ENCODE results near the gene SERPINB1. TPM values are rescaled to one million over a fixed set of nuclear protein-coding genes. Genes with fewer than 3 reads are reported as not detected.

The SERPINB1 gene
- total RNA-seq, 5 donors from 2014 or later (not counting 1 experiment from before 2014, with no cell fraction given), result 40.3 to 60.9 (median 50.7) TPM

- H3K36me3 Mint-ChIP-seq, result no peaks in the 10 kb centered on the region
- Histone ChIP-seq H3K27me3 (replicated peaks in 1 of 2; ENCODE audit: control insufficient read depth in 2 of 2, extremely low read depth in 1 of 2, insufficient read depth in 2 of 2, low read length in 1 of 2) (no peaks in the 10 kb centered on the region), H3K36me3 (ENCODE audit: control insufficient read depth in 2 of 2, extremely low read depth in 1 of 2, insufficient read depth in 1 of 2, low read length in 1 of 2) (no peaks in the 10 kb centered on the region), H3K4me1 (ENCODE audit: control insufficient read depth in 1 of 2, extremely low read depth in 1 of 2, insufficient read depth in 2 of 2, low read length in 2 of 2) (peaks cover 17 to 36% of the 10 kb centered on the region in 2 experiments), H3K4me3 (ENCODE audit: control insufficient read depth in 1 of 2, extremely low read depth in 1 of 2, low read length in 1 of 2) (no peak overlapping the region), H3K9me3 (no peaks in the 10 kb centered on the region), H3K27ac (ENCODE audit: low read length) (peak overlapping the region; percentile 65)
- POLR2A ChIA-PET, result interaction anchor here (0.6 to 2.2 kb wide), 3 partner anchors 10 to 55 kb away, joined by 4 to 9 read pairs (median 5); no protein-coding TSS in a partner anchor
- ATAC-seq (replicated peaks in 1 of 4) (peak; percentile 85 to 94 (median 92)), DNase-seq (peak in 33 of 35 experiments; percentile 51 to 86 (median 69))
- WGBS (ENCODE audit: insufficient coverage), result 3% methylated on average over 5 of the region's 10 CpGs
- H3K4me3 Mint-ChIP-seq, result peak overlapping the region in 2 of 3 donors; percentile 44 to 48
- peaks cover 0 to 5% (median 0%) of the 10 kb centered on the region in 3 donors for H3K9me3 Mint-ChIP-seq
- peaks cover 40 to 46% (median 41%) of the 10 kb centered on the region in 3 donors for H3K4me1 Mint-ChIP-seq
- peak overlapping the region; percentile 85 to 89 for H3K27ac Mint-ChIP-seq
- H3K27me3 Mint-ChIP-seq, result no peaks in the 10 kb centered on the region
- CTCF ChIA-PET, result interaction anchor here in 1 of 2 donors (0.5 to 1.3 kb wide), 15 partner anchors 8 to 142 kb away, joined by 3 to 7 read pairs (median 3); no protein-coding TSS in a partner anchor
These were observed 7.2 kb upstream of the SERPINB1 start for GRCh38 chr6:2848851-2849250.

- Mint-ChIP-seq H3K27me3 (no peaks in the 10 kb centered on the region), H3K36me3 (no peaks in the 10 kb centered on the region), H3K9me3 (peaks cover 0 to 5% (median 0%) of the 10 kb centered on the region in 3 donors), H3K27ac (peak overlapping the region; percentile 42 to 79), H3K4me3 (peak overlapping the region; percentile 27 to 54 (median 44)), H3K4me1 (peaks cover 46 to 59% (median 53%) of the 10 kb centered on the region in 3 donors)
- ChIA-PET POLR2A (interaction anchor here in 1 of 2 donors (1.0 to 3.0 kb wide), 3 partner anchors 46 to 91 kb away, joined by 3 to 23 read pairs (median 10); no protein-coding TSS in a partner anchor), CTCF (interaction anchor here (0.6 to 3.8 kb wide), 34 partner anchors 10 to 221 kb away, joined by 3 to 72 read pairs (median 8); partner anchors contain the start of gene NQO2 (in 1 of the 2))
- H3K27ac ChIP-seq (ENCODE audit: low read length), result no peak overlapping the region
- H3K27me3 ChIP-seq (replicated peaks in 1 of 2; ENCODE audit: control insufficient read depth in 2 of 2, extremely low read depth in 1 of 2, insufficient read depth in 2 of 2, low read length in 1 of 2), result no peaks in the 10 kb centered on the region
- no CpG with 5 or more reads among the region's 6 CpGs for WGBS (ENCODE audit: insufficient coverage)
- DNase-seq (no peak), ATAC-seq (replicated peaks in 1 of 4) (no peak)
- H3K4me3 ChIP-seq (ENCODE audit: control insufficient read depth in 1 of 2, extremely low read depth in 1 of 2, low read length in 1 of 2), result no peak overlapping the region
- H3K36me3 ChIP-seq (ENCODE audit: control insufficient read depth in 2 of 2, extremely low read depth in 1 of 2, insufficient read depth in 1 of 2, low read length in 1 of 2), result no peaks in the 10 kb centered on the region
- peaks cover 27 to 45% of the 10 kb centered on the region in 2 experiments for H3K4me1 ChIP-seq (ENCODE audit: control insufficient read depth in 1 of 2, extremely low read depth in 1 of 2, insufficient read depth in 2 of 2, low read length in 2 of 2)
- no peaks in the 10 kb centered on the region for H3K9me3 ChIP-seq
These were observed 4.2 kb upstream of the SERPINB1 start for GRCh38 chr6:2845880-2846208.

- no peak overlapping the region for H3K27ac ChIP-seq (ENCODE audit: low read length)
- no peak for DNase-seq
- Mint-ChIP-seq H3K4me3 (peak overlapping the region in 1 of 3 donors; percentile 4), H3K36me3 (peaks cover 9% of the 10 kb centered on the region), H3K4me1 (peaks cover 58 to 72% (median 68%) of the 10 kb centered on the region in 3 donors), H3K9me3 (peaks cover 0 to 3% (median 0%) of the 10 kb centered on the region in 3 donors), H3K27me3 (no peaks in the 10 kb centered on the region), H3K27ac (peak overlapping the region; percentile 26 to 29)
- no peak for ATAC-seq (replicated peaks in 1 of 4)
- ChIA-PET POLR2A (interaction anchor here in 1 of 2 donors (3.0 kb wide), 1 partner anchor 93 kb away, joined by 23 read pairs; no protein-coding TSS in a partner anchor), CTCF (interaction anchor here in 1 of 2 donors (0.6 to 1.0 kb wide), 3 partner anchors 81 to 283 kb away, joined by 3 to 5 read pairs (median 3); no protein-coding TSS in a partner anchor)
- no peak overlapping the region for H3K4me3 ChIP-seq (ENCODE audit: control insufficient read depth in 1 of 2, extremely low read depth in 1 of 2, low read length in 1 of 2)
- peaks cover 0 to 8% of the 10 kb centered on the region in 2 donors for H3K36me3 ChIP-seq (ENCODE audit: control insufficient read depth in 2 of 2, extremely low read depth in 1 of 2, insufficient read depth in 1 of 2, low read length in 1 of 2)
- no peaks in the 10 kb centered on the region for H3K27me3 ChIP-seq (replicated peaks in 1 of 2; ENCODE audit: control insufficient read depth in 2 of 2, extremely low read depth in 1 of 2, insufficient read depth in 2 of 2, low read length in 1 of 2)
- H3K9me3 ChIP-seq, result no peaks in the 10 kb centered on the region
- peaks cover 27 to 55% of the 10 kb centered on the region in 2 experiments for H3K4me1 ChIP-seq (ENCODE audit: control insufficient read depth in 1 of 2, extremely low read depth in 1 of 2, insufficient read depth in 2 of 2, low read length in 2 of 2)
These were observed 2.3 kb upstream of the SERPINB1 start for GRCh38 chr6:2844008-2844407.

- ChIA-PET CTCF (interaction anchor here in 1 of 2 donors (0.6 to 1.5 kb wide), 4 partner anchors 82 to 283 kb away, joined by 3 to 5 read pairs (median 4); no protein-coding TSS in a partner anchor), POLR2A (interaction anchor here in 1 of 2 donors (0.6 to 1.4 kb wide), 2 partner anchors 60 to 145 kb away, joined by 3 to 4 read pairs; partner anchors contain the start of gene SERPINB9)
- H3K27ac ChIP-seq (ENCODE audit: low read length), result no peak overlapping the region
- Mint-ChIP-seq H3K9me3 (no peaks in the 10 kb centered on the region), H3K27me3 (no peaks in the 10 kb centered on the region), H3K27ac (peak overlapping the region; percentile 29 to 94), H3K4me3 (peak overlapping the region in 2 of 3 donors; percentile 4 to 91), H3K4me1 (peaks cover 55 to 67% (median 62%) of the 10 kb centered on the region in 3 donors), H3K36me3 (peaks cover 12% of the 10 kb centered on the region)
- ATAC-seq (replicated peaks in 1 of 4), result no peak
- H3K36me3 ChIP-seq (ENCODE audit: control insufficient read depth in 2 of 2, extremely low read depth in 1 of 2, insufficient read depth in 1 of 2, low read length in 1 of 2), result peaks cover 0 to 14% of the 10 kb centered on the region in 2 donors
- H3K27me3 ChIP-seq (replicated peaks in 1 of 2; ENCODE audit: control insufficient read depth in 2 of 2, extremely low read depth in 1 of 2, insufficient read depth in 2 of 2, low read length in 1 of 2), result no peaks in the 10 kb centered on the region
- H3K9me3 ChIP-seq, result no peaks in the 10 kb centered on the region
- 60% methylated on average over 1 of the region's 2 CpGs for WGBS (ENCODE audit: insufficient coverage)
- DNase-seq, result no peak
- no peak overlapping the region for H3K4me3 ChIP-seq (ENCODE audit: control insufficient read depth in 1 of 2, extremely low read depth in 1 of 2, low read length in 1 of 2)
- peaks cover 22 to 47% of the 10 kb centered on the region in 2 experiments for H3K4me1 ChIP-seq (ENCODE audit: control insufficient read depth in 1 of 2, extremely low read depth in 1 of 2, insufficient read depth in 2 of 2, low read length in 2 of 2)
These were observed 1.6 kb upstream of the SERPINB1 start for GRCh38 chr6:2843138-2843740.

- DNase-seq, result no peak
- Histone ChIP-seq H3K27me3 (replicated peaks in 1 of 2; ENCODE audit: control insufficient read depth in 2 of 2, extremely low read depth in 1 of 2, insufficient read depth in 2 of 2, low read length in 1 of 2) (no peaks in the 10 kb centered on the region), H3K36me3 (ENCODE audit: control insufficient read depth in 2 of 2, extremely low read depth in 1 of 2, insufficient read depth in 1 of 2, low read length in 1 of 2) (peaks cover 7 to 24% of the 10 kb centered on the region in 2 donors), H3K27ac (ENCODE audit: low read length) (peak overlapping the region; percentile 80), H3K9me3 (no peaks in the 10 kb centered on the region), H3K4me3 (ENCODE audit: control insufficient read depth in 1 of 2, extremely low read depth in 1 of 2, low read length in 1 of 2) (peak overlapping the region; percentile 56 to 64), H3K4me1 (ENCODE audit: control insufficient read depth in 1 of 2, extremely low read depth in 1 of 2, insufficient read depth in 2 of 2, low read length in 2 of 2) (peaks cover 22 to 46% of the 10 kb centered on the region in 2 experiments)
- H3K27me3 Mint-ChIP-seq, result no peaks in the 10 kb centered on the region
- H3K27ac Mint-ChIP-seq, result peak overlapping the region; percentile 91 to 94
- peaks cover 19% of the 10 kb centered on the region for H3K36me3 Mint-ChIP-seq
- H3K4me3 Mint-ChIP-seq, result peak overlapping the region; percentile 83 to 91 (median 86)
- H3K4me1 Mint-ChIP-seq, result peaks cover 55 to 67% (median 57%) of the 10 kb centered on the region in 3 donors
- CTCF ChIA-PET, result interaction anchor here (0.7 to 3.7 kb wide), 21 partner anchors 15 to 147 kb away, joined by 3 to 16 read pairs (median 5); no protein-coding TSS in a partner anchor
- no peak for ATAC-seq (replicated peaks in 1 of 4)
- POLR2A ChIA-PET, result interaction anchor here (0.5 to 1.9 kb wide), 11 partner anchors 16 to 221 kb away, joined by 3 to 7 read pairs (median 4); partner anchors contain the start of gene SERPINB9 (in 2 of the 2)
- no peaks in the 10 kb centered on the region for H3K9me3 Mint-ChIP-seq
- no CpG with 5 or more reads among the region's 2 CpGs for WGBS (ENCODE audit: insufficient coverage)
These were observed 483 bp upstream of the SERPINB1 start for GRCh38 chr6:2842139-2842552.

- H3K27ac Mint-ChIP-seq, result peak overlapping the region; percentile 74 to 81
- H3K27me3 ChIP-seq (replicated peaks in 1 of 2; ENCODE audit: control insufficient read depth in 2 of 2, extremely low read depth in 1 of 2, insufficient read depth in 2 of 2, low read length in 1 of 2), result no peaks in the 10 kb centered on the region
- WGBS (ENCODE audit: insufficient coverage), result no CpG with 5 or more reads among the region's 3 CpGs
- peak overlapping the region; percentile 83 to 91 (median 86) for H3K4me3 Mint-ChIP-seq
- peak overlapping the region; percentile 56 to 64 for H3K4me3 ChIP-seq (ENCODE audit: control insufficient read depth in 1 of 2, extremely low read depth in 1 of 2, low read length in 1 of 2)
- ATAC-seq (replicated peaks in 1 of 4) (peak in 1 of 4 experiments; percentile 2), DNase-seq (no peak)
- no peaks in the 10 kb centered on the region for H3K27me3 Mint-ChIP-seq
- H3K9me3 Mint-ChIP-seq, result no peaks in the 10 kb centered on the region
- H3K27ac ChIP-seq (ENCODE audit: low read length), result peak overlapping the region; percentile 80
- H3K4me1 ChIP-seq (ENCODE audit: control insufficient read depth in 1 of 2, extremely low read depth in 1 of 2, insufficient read depth in 2 of 2, low read length in 2 of 2), result peaks cover 16 to 37% of the 10 kb centered on the region in 2 experiments
- peaks cover 31% of the 10 kb centered on the region for H3K36me3 Mint-ChIP-seq
- CTCF ChIA-PET, result interaction anchor here (0.8 to 3.7 kb wide), 10 partner anchors 8 to 150 kb away, joined by 3 to 16 read pairs (median 4); no protein-coding TSS in a partner anchor
- peaks cover 7 to 37% of the 10 kb centered on the region in 2 donors for H3K36me3 ChIP-seq (ENCODE audit: control insufficient read depth in 2 of 2, extremely low read depth in 1 of 2, insufficient read depth in 1 of 2, low read length in 1 of 2)
- H3K4me1 Mint-ChIP-seq, result peaks cover 47 to 62% (median 52%) of the 10 kb centered on the region in 3 donors
- POLR2A ChIA-PET, result interaction anchor here (0.6 to 1.9 kb wide), 4 partner anchors 36 to 149 kb away, joined by 3 to 6 read pairs (median 3); no protein-coding TSS in a partner anchor
- H3K9me3 ChIP-seq, result no peaks in the 10 kb centered on the region
These were observed 958 bp downstream of the SERPINB1 start for GRCh38 chr6:2840749-2841061.
